ENCODE data around the gene EGLN3. TPM values are rescaled to one million over a fixed set of nuclear protein-coding genes. Genes with fewer than 3 reads are reported as not detected.

EGLN3 gene
- total and polyA plus RNA-seq, 8 donors: 13.9 to 71.2 (median 26.6) TPM

GRCh38 chr14:33911046-33911445 is 39.8 kb downstream of the EGLN3 start:
- no peak for TF ChIP-seq POLR2AphosphoS5 (IDR thresholded peaks at IDR 0.05)
- TF ChIP-seq, protein P1, sequence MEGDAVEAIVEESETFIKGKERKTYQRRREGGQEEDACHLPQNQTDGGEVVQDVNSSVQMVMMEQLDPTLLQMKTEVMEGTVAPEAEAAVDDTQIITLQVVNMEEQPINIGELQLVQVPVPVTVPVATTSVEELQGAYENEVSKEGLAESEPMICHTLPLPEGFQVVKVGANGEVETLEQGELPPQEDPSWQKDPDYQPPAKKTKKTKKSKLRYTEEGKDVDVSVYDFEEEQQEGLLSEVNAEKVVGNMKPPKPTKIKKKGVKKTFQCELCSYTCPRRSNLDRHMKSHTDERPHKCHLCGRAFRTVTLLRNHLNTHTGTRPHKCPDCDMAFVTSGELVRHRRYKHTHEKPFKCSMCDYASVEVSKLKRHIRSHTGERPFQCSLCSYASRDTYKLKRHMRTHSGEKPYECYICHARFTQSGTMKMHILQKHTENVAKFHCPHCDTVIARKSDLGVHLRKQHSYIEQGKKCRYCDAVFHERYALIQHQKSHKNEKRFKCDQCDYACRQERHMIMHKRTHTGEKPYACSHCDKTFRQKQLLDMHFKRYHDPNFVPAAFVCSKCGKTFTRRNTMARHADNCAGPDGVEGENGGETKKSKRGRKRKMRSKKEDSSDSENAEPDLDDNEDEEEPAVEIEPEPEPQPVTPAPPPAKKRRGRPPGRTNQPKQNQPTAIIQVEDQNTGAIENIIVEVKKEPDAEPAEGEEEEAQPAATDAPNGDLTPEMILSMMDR (IDR thresholded peaks at IDR 0.05): no peak
- no peak for TF ChIP-seq POLR2A (IDR thresholded peaks at IDR 0.05)
- no peak for TF ChIP-seq EP300 (IDR thresholded peaks at IDR 0.05)
- no peaks in the 10 kb centered on the region for H3K27me3 ChIP-seq

DNA sequence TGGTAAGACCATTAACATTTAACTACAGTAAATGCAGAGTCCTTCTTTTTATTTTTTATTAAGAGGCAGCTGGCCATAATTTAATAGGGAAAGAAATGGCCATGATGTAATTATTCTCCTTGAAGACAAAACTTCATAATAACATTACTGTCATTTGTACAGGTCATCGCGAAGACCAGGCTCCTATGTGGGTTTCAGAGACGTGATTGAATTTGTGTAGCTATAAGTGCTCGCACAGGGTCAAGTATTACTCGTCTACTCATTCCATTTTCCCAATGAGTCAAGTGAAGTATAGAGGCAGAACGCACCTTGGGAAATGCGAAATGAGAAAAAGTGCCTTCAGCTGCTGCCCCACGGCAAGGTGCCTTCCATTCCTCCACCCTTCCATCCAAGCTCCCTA is 40.4 kb downstream of the EGLN3 start:
- H3K9me3 ChIP-seq: no peaks in the 10 kb centered on the region
- H3K27ac ChIP-seq: no peak overlapping the region
- H3K27me3 ChIP-seq: no peaks in the 10 kb centered on the region
- TF ChIP-seq POLR2AphosphoS5 (IDR thresholded peaks at IDR 0.05) (no peak), EP300 (IDR thresholded peaks at IDR 0.05) (no peak), POLR2A (IDR thresholded peaks at IDR 0.05) (no peak)
- TF ChIP-seq, protein P1 (IDR thresholded peaks at IDR 0.05): no peak
- no peak for DNase-seq
- intact Hi-C loops (cut with DNase I; ENCODE audit: low total_unique reads): no loop called here
- H3K4me1 ChIP-seq: no peaks in the 10 kb centered on the region
- no peaks in the 10 kb centered on the region for H3K36me3 ChIP-seq
- WGBS, 5 donors: 95 to 98% (median 96%) methylated on average over 8 of the region's 8 CpGs
- H3K4me3 ChIP-seq: no peak overlapping the region

More at GRCh38 chr14:33911046-33911445, 39.8 kb downstream of the EGLN3 start:
- Histone ChIP-seq H3K4me3 (no peak overlapping the region), H3K9me3 (no peaks in the 10 kb centered on the region), H3K27ac (no peak overlapping the region), H3K36me3 (no peaks in the 10 kb centered on the region), H3K4me1 (peaks cover 0 to 2% (median 0%) of the 10 kb centered on the region in 4 donors)
- 75 to 83% (median 77%) methylated on average over 6 of the region's 6 CpGs for WGBS, 5 donors
- DNase-seq: no peak
- intact Hi-C loops (cut with DNase I; ENCODE audit: low total_unique reads): no loop called here

DNA sequence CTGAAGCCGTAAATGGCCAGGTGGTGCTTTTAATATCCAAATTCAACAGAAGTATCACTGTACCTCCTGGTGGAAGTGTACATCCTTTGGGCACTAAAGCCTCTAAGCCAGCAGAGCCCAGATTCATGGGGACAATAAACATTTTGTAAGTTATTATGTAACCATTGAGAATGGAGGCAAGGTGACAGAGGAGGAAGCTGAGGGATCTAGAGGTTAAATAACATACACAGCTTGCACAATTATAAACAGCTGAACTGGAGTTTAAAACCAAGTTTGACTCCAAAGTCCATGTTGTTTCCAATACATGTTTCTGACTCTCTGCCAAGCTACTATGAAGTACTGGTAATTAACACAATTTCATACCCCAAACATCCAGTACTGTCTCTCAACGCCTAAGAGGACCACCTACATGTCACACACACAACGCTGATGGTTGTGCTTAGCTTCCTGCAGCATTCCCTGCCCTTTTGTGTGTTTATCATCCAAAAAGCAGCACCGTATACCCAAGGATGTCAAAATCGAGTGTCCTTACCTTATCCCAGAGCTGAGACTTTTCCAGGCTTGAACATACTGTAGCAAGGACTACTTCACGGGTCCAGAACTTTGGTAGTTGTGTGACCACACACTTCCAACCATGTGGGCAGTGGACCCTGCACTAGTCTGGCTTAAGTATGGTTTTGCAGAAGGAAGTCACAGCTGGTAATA is 41.3 kb downstream of the EGLN3 start:
- Histone ChIP-seq H3K9me3 (no peaks in the 10 kb centered on the region), H3K36me3 (no peaks in the 10 kb centered on the region), H3K27me3 (no peaks in the 10 kb centered on the region), H3K4me1 (no peaks in the 10 kb centered on the region), H3K4me3 (no peak overlapping the region), H3K27ac (no peak overlapping the region)
- TF ChIP-seq POLR2AphosphoS5 (IDR thresholded peaks at IDR 0.05) (no peak), POLR2A (IDR thresholded peaks at IDR 0.05) (no peak), EP300 (IDR thresholded peaks at IDR 0.05) (no peak)
- TF ChIP-seq, protein P1 (IDR thresholded peaks at IDR 0.05): no peak
- WGBS, 5 donors: 80 to 89% (median 84%) methylated on average over 6 of the region's 6 CpGs
- intact Hi-C loops (cut with DNase I; ENCODE audit: low total_unique reads): no loop called here
- peak in 1 of 2 donors; percentile 38 for DNase-seq

- Histone ChIP-seq H3K9me3 (no peaks in the 10 kb centered on the region), H3K27me3 (no peaks in the 10 kb centered on the region), H3K4me1 (no peaks in the 10 kb centered on the region), H3K4me3 (no peak overlapping the region), H3K36me3 (no peaks in the 10 kb centered on the region), H3K27ac (no peak overlapping the region)
- no peak for TF ChIP-seq EP300 (IDR thresholded peaks at IDR 0.05)
- TF ChIP-seq, protein P1 (IDR thresholded peaks at IDR 0.05): no peak
- no peak for TF ChIP-seq POLR2AphosphoS5 (IDR thresholded peaks at IDR 0.05)
- TF ChIP-seq POLR2A (IDR thresholded peaks at IDR 0.05): no peak
- intact Hi-C loops (cut with DNase I; ENCODE audit: low total_unique reads): no loop called here
- no peak for DNase-seq
- WGBS, 5 donors: 84 to 91% (median 87%) methylated on average over 13 of the region's 13 CpGs
These were observed 42.2 kb downstream of the EGLN3 start for GRCh38 chr14:33908540-33909223.
